K562 (cell line): ENCODE data around the gene ZNF273. TPM values are rescaled to one million over a fixed set of nuclear protein-coding genes. Genes with fewer than 3 reads are reported as not detected.

Source experiments
- ATAC-seq: fragments of 200-7000 bp; cut with Tn5 transposase; 3 replicates; pipeline ENCODE4 v1.9.1; 2020; ENCODE audit warnings: moderate library complexity
- BruUV-seq: library from RNA; stranded (reverse); fragments of 400-500 nt; replicated peaks from 2 replicates; lab custom pipeline; 2021; lab: Mats Ljungman, UMichigan
- CTCF ChIA-PET: fragments of 300-600 bp; formaldehyde crosslinking; extraction: SDS; loops from one replicate; lab custom pipeline; 2021; ENCODE audit warnings: low intra/inter-chr PET ratio; lab: Yijun Ruan, JAX
- POLR2A ChIA-PET: fragments of 300-600, 350-650 bp; sonication (Branson Sonifier 250); formaldehyde crosslinking; extraction: SDS; loops from one replicate; lab custom pipeline; 2021; ENCODE audit warnings: antibody characterized with exemption, inconsistent platforms; lab: Yijun Ruan, JAX
- DNase-seq, 4 experiments: peaks; one replicate each; pipeline versions ENCODE4 v3.0.0 to v3.0.0-alpha.2; 2011 to 2018; ENCODE audit warnings: low spot score in 3 of 4, mixed read lengths in 3 of 4; ENCODE audit errors: extremely low read depth in 1 of 4
- FAIRE-seq: peaks from 2 replicates; lab custom pipeline; 2011; peaks lifted over from hg19 to GRCh38; lab: Jason Lieb, UNC
- H2AFZ ChIP-seq: 2 replicates; pipeline ENCODE4 v1.6.0; 2011; ENCODE audit warnings: low read depth, low read length, control low read depth, inconsistent platforms
- H3K27ac ChIP-seq: fragments of 200-600 bp; 3 replicates; pipeline ENCODE4 v1.8.0; 2011; ENCODE audit warnings: low read depth, mild to moderate bottlenecking, control low read depth, inconsistent platforms, low read length, moderate library complexity, mixed read lengths; ENCODE audit errors: extremely low read depth
- H3K27me3 ChIP-seq, 2 experiments: fragments of 300-600 bp in 1 of 2; 2 replicates in 1 of 2; 3 replicates in 1 of 2; pipeline versions ENCODE4 v1.6.0 to v1.8.0; 2011; ENCODE audit warnings: inconsistent platforms in 2 of 2, low read length in 2 of 2, mild to moderate bottlenecking in 1 of 2, mixed read lengths in 1 of 2, moderate library complexity in 1 of 2; ENCODE audit not compliant: control insufficient read depth in 2 of 2, insufficient read depth in 2 of 2
- H3K36me3 ChIP-seq: fragments of 300-600 bp; 3 replicates; pipeline ENCODE4 v1.8.0; 2011; ENCODE audit warnings: mild to moderate bottlenecking, low read length, inconsistent platforms; ENCODE audit not compliant: control insufficient read depth, insufficient read depth
- H3K4me1 ChIP-seq, 2 experiments: fragments of 200-600 bp in 1 of 2; replicated peaks in 1 of 2; 2 replicates in 1 of 2; 3 replicates in 1 of 2; pipeline versions ENCODE4 v1.5.1 to v1.8.0; 2011; ENCODE audit warnings: inconsistent platforms in 2 of 2, low read length in 2 of 2, mild to moderate bottlenecking in 1 of 2, mixed read lengths in 1 of 2, moderate library complexity in 1 of 2; ENCODE audit not compliant: control insufficient read depth in 2 of 2, insufficient read depth in 2 of 2
- H3K4me2 ChIP-seq: 2 replicates; pipeline ENCODE4 v1.6.1; 2011; ENCODE audit warnings: low read length, control low read depth, inconsistent platforms, mixed read lengths; ENCODE audit not compliant: insufficient read depth
- H3K4me3 ChIP-seq: fragments of 200-600 bp; sonication (generic), shearing (Covaris generic); 2 replicates; pipeline ENCODE4 v1.5.1; 2016; ENCODE audit warnings: control low read depth, inconsistent platforms
- H3K79me2 ChIP-seq: fragments of 200-600 bp; 3 replicates; pipeline ENCODE4 v1.8.0; 2011; ENCODE audit warnings: low read length, inconsistent platforms; ENCODE audit not compliant: control insufficient read depth, insufficient read depth
- H3K9ac ChIP-seq, 2 experiments: 2 replicates each; pipeline versions ENCODE4 v1.6.0 to v1.6.1; 2011; ENCODE audit warnings: low read depth in 2 of 2, low read length in 2 of 2, control low read depth in 1 of 2, inconsistent platforms in 1 of 2, mild to moderate bottlenecking in 1 of 2, mixed read lengths in 1 of 2; ENCODE audit not compliant: insufficient read depth in 1 of 2
- H3K9me1 ChIP-seq: one replicate; pipeline ENCODE4 v1.6.0; 2011; ENCODE audit warnings: inconsistent platforms, mild to moderate bottlenecking, low read length, moderate library complexity; ENCODE audit not compliant: control insufficient read depth, insufficient read depth
- H3K9me3 ChIP-seq: replicated peaks from 2 replicates; pipeline ENCODE4 v1.5.1; 2011; ENCODE audit warnings: low read depth, low read length, inconsistent platforms; ENCODE audit not compliant: control insufficient read depth, insufficient read depth
- H4K20me1 ChIP-seq: replicated peaks from 2 replicates; pipeline ENCODE4 v1.6.1; 2011; ENCODE audit warnings: low read length, inconsistent platforms, mixed read lengths; ENCODE audit not compliant: control insufficient read depth, insufficient read depth
- CTBP1 ChIP-seq: fragments of 450-650 bp; IDR thresholded peaks from 2 replicates; pipeline ENCODE4 v1.6.1; 2016; ENCODE audit warnings: borderline replicate concordance
- MECOM ChIP-seq: fragments of 250-450 bp; sonication (Bioruptor Pico); IDR thresholded peaks from 2 replicates; pipeline ENCODE4 v1.8.0; 2022; ENCODE audit warnings: inconsistent platforms
- NFIC ChIP-seq: fragments of 450-650 bp; IDR thresholded peaks from 2 replicates; pipeline ENCODE4 v1.6.1; 2017; ENCODE audit warnings: mild to moderate bottlenecking, inconsistent platforms
- SRSF9 ChIP-seq: fragments of 200-400 bp; formaldehyde crosslinking; IDR thresholded peaks from 2 replicates; pipeline ENCODE4 v1.6.1; 2017; ENCODE audit warnings: low read depth, low read length, borderline replicate concordance
- TAF1 ChIP-seq: IDR thresholded peaks from 2 replicates; pipeline ENCODE4 v1.6.1; 2011; ENCODE audit warnings: mild to moderate bottlenecking, low read length, moderate library complexity; ENCODE audit not compliant: insufficient read depth, control insufficient read depth, severe bottlenecking; ENCODE audit errors: extremely low read depth
- ZNF41 ChIP-seq: fragments of 250-450 bp; sonication (Bioruptor Pico); conservative IDR thresholded peaks from 2 replicates; pipeline ENCODE4 v1.4.0; 2020; ENCODE audit warnings: mild to moderate bottlenecking
- ZNF586 ChIP-seq: fragments of 450-650 bp; formaldehyde crosslinking; conservative IDR thresholded peaks from 2 replicates; pipeline ENCODE4 v1.4.0; 2020; ENCODE audit warnings: mild to moderate bottlenecking, moderate library complexity
- WGBS: fragments of 100-300 bp; shearing (Covaris generic); methylation state at CpG from one replicate; pipeline ENCODE4 v1.1.6; 2016; ENCODE audit warnings: low coverage, mixed read lengths; ENCODE audit not compliant: insufficient coverage; ENCODE audit errors: missing lambda C conversion rate; 5-methylcytosine and 5-hydroxymethylcytosine counted together
- in situ Hi-C: fragments of 300-500 bp; cut with MboI; formaldehyde crosslinking; loops from 4 replicates; pipeline ENCODE4 v1.15.0; 2018; ENCODE audit warnings: inconsistent platforms, mixed read lengths
- intact Hi-C: fragments of 100-400 bp; cut with micrococcal nuclease; formaldehyde crosslinking; loops from 2 replicates; pipeline ENCODE4 v1.14.2; 2022
- polyA plus RNA-seq, 8 experiments: library from polyadenylated mRNA; depleted of rRNA in 4 of 8; stranded (reverse) in 5 of 8; unstranded in 3 of 8; fragments of >200 nt; fragmentation: Nextera tagmentation in 2 of 8; fragmentation: Illumina TruSeq in 1 of 8; extraction: Ambion mirVana in 2 of 8; extraction: Trizol in 1 of 8; gene quantifications; 2 replicates each; pipeline versions ENCODE4 v1.2.1 to v1.2.3, GENCODE V29; 2011 to 2014; ENCODE audit warnings: inconsistent platforms in 1 of 8, missing spikeins in 1 of 8
- total RNA-seq, 7 experiments: library from RNA; depleted of rRNA in 6 of 7; stranded (reverse); fragments of >200 nt in 6 of 7; fragmentation: Illumina TruSeq in 2 of 7; extraction: Trizol in 2 of 7; gene quantifications; 2 replicates each; pipeline versions ENCODE4 v1.2.1 to v1.2.3, GENCODE V29; 2011 to 2021; ENCODE audit warnings: low replicate concordance in 1 of 7

The ZNF273 gene
- total and polyA plus RNA-seq, 9 of the 15 experiments (the other 6 are each of a cell fraction or from before 2014, with no cell fraction given): 13.3 to 37.0 (median 20.7) TPM

DNA sequence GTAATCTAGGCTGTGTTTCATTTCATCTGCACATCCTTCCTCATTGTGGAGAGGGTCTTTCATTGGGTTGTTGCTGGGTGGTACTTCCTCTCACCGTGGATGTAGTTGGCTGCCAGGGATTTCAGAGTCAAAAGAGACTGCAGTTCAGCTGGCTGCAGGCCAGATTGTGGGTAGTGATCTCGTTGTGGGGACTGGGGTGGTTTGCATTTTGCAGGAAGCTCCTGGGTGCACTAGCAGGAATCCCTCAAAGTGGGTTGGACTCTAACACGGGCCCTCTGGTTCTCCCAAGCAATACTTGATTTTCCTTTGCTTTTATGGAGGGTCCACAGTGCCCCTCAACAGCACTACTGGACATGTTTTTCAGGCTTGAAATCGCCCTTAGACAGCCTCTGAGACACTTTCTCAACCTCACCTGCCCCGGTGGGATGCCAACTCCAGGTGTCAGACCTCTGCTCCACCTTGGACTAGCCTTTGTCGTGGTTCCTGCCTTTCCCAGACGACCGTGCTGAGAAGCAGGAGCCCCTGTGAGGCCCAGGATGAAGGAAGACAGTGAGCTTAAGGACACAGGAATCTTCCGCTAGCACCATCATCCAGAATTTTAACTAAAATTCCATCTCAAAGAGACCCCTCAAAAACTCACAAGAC lies 23.9 kb upstream of the ZNF273 start:
- Histone ChIP-seq H3K9me3 (peaks cover 39% of the 10 kb centered on the region), H3K4me1 (peaks cover 0 to 10% of the 10 kb centered on the region in 2 experiments; a peak in 1 of 5 replicates), H3K36me3 (no peaks in the 10 kb centered on the region), H3K79me2 (no peaks in the 10 kb centered on the region), H3K9ac (no peak overlapping the region)
- WGBS: 15% methylated on average over 9 of the region's 9 CpGs
- no TSS peak for BruUV-seq
- CTCF ChIA-PET: no interaction called here
- TF ChIP-seq ZNF586 (CRISPR knock-in tag): no peak
- TF ChIP-seq TAF1: no peak
- TF ChIP-seq NFIC: peak; percentile 37
- no peak for TF ChIP-seq MECOM (CRISPR knock-in tag)
- TF ChIP-seq ZNF41 (CRISPR knock-in tag): no peak
- no peak for TF ChIP-seq CTBP1
- TF ChIP-seq SRSF9: no peak
- TF ChIP-seq, all 486 proteins: peak for 1
- POLR2A ChIA-PET: interaction anchor here (0.6 kb wide), 1 partner anchor 29 kb away, joined by 3 read pairs; no protein-coding TSS in a partner anchor
- no peak overlapping the region for H3K4me2 ChIP-seq
- in situ Hi-C loops: no loop called here
- no peak overlapping the region; the same call in 1 of the 2 replicates for H2AFZ ChIP-seq
- H3K4me3 ChIP-seq: no peak overlapping the region
- no peaks in the 10 kb centered on the region; a peak in 1 of 5 replicates for H3K27me3 ChIP-seq
- H4K20me1 ChIP-seq: no peaks in the 10 kb centered on the region
- ATAC-seq: no peak
- H3K27ac ChIP-seq: no peak overlapping the region
- FAIRE-seq: no peak
- DNase-seq: no peak
- intact Hi-C loops: no loop called here
- no peaks in the 10 kb centered on the region for H3K9me1 ChIP-seq
